HCT116 (cell line): Measurements from ENCODE around the gene HIVEP3. TPM values are rescaled to one million over a fixed set of nuclear protein-coding genes. Genes with fewer than 3 reads are reported as not detected.

Experiments used
- ATAC-seq: fragments of 200-7000 bp; cut with Tn5 transposase; 2 replicates; pipeline ENCODE4 v1.9.1; 2020; ENCODE audit warnings: mild to moderate bottlenecking, moderate library complexity
- BruUV-seq: library from RNA; stranded (reverse); fragments of 400-500 nt; replicated peaks from 2 replicates; lab custom pipeline; 2021; lab: Mats Ljungman, UMichigan
- CTCF ChIA-PET: fragments of 300-600 bp; sonication (Branson Sonifier 250); formaldehyde crosslinking; loops from one replicate; lab custom pipeline; 2021; ENCODE audit warnings: antibody characterized with exemption; lab: Charles Lee
- POLR2A ChIA-PET: fragments of 300-600, 350-600 bp; sonication (Branson Sonifier 250); formaldehyde crosslinking; loops from one replicate; lab custom pipeline; 2021; ENCODE audit warnings: antibody characterized with exemption; lab: Charles Lee
- RAD21 ChIA-PET, 2 experiments: fragments of 300-600 bp; sonication (Branson Sonifier 250); formaldehyde crosslinking; loops; one replicate each; lab custom pipeline; 2023; ENCODE audit warnings: low total read pairs in 2 of 2; ENCODE audit not compliant: uncharacterized antibody in 2 of 2, unreplicated experiment in 2 of 2, low non-redundant PET in 1 of 2; lab: Charles Lee
- DNase-seq: peaks from one replicate; pipeline ENCODE4 v3.0.0-alpha.2; 2010; ENCODE audit warnings: low read depth, low spot score
- H2AFZ ChIP-seq: fragments of 200-600 bp; shearing (Covaris generic), sonication (generic); 2 replicates; pipeline ENCODE4 v1.6.1; 2017; ENCODE audit warnings: low read depth, mixed run types, mixed read lengths, antibody characterized with exemption, low read length; ENCODE audit not compliant: poor library complexity, severe bottlenecking
- H3K27ac ChIP-seq: 2 replicates; pipeline ENCODE4 v1.5.1; 2012; ENCODE audit warnings: low read depth, low read length
- H3K27me3 ChIP-seq: fragments of 200-600 bp; sonication (generic); 2 replicates; pipeline ENCODE4 v1.6.1; 2016; ENCODE audit warnings: mixed run types, low read length, mixed read lengths; ENCODE audit not compliant: insufficient read depth
- H3K36me3 ChIP-seq, 2 experiments: fragments of 200-500 bp in 1 of 2; fragments of 200-600 bp in 1 of 2; sonication (Bioruptor generic) in 1 of 2; sonication (generic) in 1 of 2; 2 replicates each; pipeline versions ENCODE4 v1.5.1 to v1.6.1; 2014 to 2016; ENCODE audit warnings: low read length in 2 of 2, inconsistent platforms in 1 of 2, mixed read lengths in 1 of 2, mixed run types in 1 of 2; ENCODE audit not compliant: insufficient read depth in 2 of 2, control insufficient read depth in 1 of 2
- H3K4me1 ChIP-seq, 2 experiments: fragments of 200-600 bp in 1 of 2; sonication (generic) in 1 of 2; 2 replicates each; pipeline versions ENCODE4 v1.5.1 to v1.6.1; 2012 to 2017; ENCODE audit warnings: low read length in 2 of 2, inconsistent platforms in 1 of 2, mild to moderate bottlenecking in 1 of 2, mixed read lengths in 1 of 2, mixed run types in 1 of 2, moderate library complexity in 1 of 2; ENCODE audit not compliant: insufficient read depth in 2 of 2, control insufficient read depth in 1 of 2
- H3K4me2 ChIP-seq: fragments of 200-600 bp; sonication (generic); 2 replicates; pipeline ENCODE4 v1.6.1; 2017; ENCODE audit warnings: mixed run types, low read length, mixed read lengths
- H3K4me3 ChIP-seq, 2 experiments: fragments of 200-600 bp in 1 of 2; sonication (generic) in 1 of 2; replicated peaks in 1 of 2; 2 replicates each; pipeline ENCODE4 v1.5.1; 2011 to 2016; ENCODE audit warnings: low read length in 2 of 2, control low read depth in 1 of 2, low read depth in 1 of 2, mild to moderate bottlenecking in 1 of 2, mixed read lengths in 1 of 2, mixed run types in 1 of 2
- H3K79me2 ChIP-seq: fragments of 200-600 bp; sonication (generic); 2 replicates; pipeline ENCODE4 v1.6.1; 2017; ENCODE audit warnings: mild to moderate bottlenecking, mixed run types, low read length, moderate library complexity, mixed read lengths; ENCODE audit not compliant: insufficient read depth
- H3K9ac ChIP-seq: fragments of 200-600 bp; sonication (generic); 2 replicates; pipeline ENCODE4 v1.6.1; 2016; ENCODE audit warnings: low read length, mixed read lengths
- H3K9me2 ChIP-seq: fragments of 200-600 bp; sonication (generic), shearing (Covaris generic); 2 replicates; pipeline ENCODE4 v1.6.1; 2017; ENCODE audit warnings: mixed run types, mild to moderate bottlenecking, moderate library complexity; ENCODE audit not compliant: insufficient read depth
- H3K9me3 ChIP-seq, 2 experiments: fragments of 200-500 bp in 1 of 2; fragments of 200-600 bp in 1 of 2; sonication (Bioruptor generic) in 1 of 2; sonication (generic) in 1 of 2; 2 replicates each; pipeline ENCODE4 v1.6.1; 2014 to 2017; ENCODE audit warnings: low read length in 2 of 2, mixed read lengths in 2 of 2, inconsistent platforms in 1 of 2, low read depth in 1 of 2, mild to moderate bottlenecking in 1 of 2, mixed run types in 1 of 2, moderate library complexity in 1 of 2; ENCODE audit not compliant: control insufficient read depth in 1 of 2, insufficient read depth in 1 of 2
- H4K20me1 ChIP-seq: fragments of 200-600 bp; sonication (generic), shearing (Covaris generic); 2 replicates; pipeline ENCODE4 v1.6.1; 2017; ENCODE audit warnings: mixed run types, mild to moderate bottlenecking, moderate library complexity; ENCODE audit not compliant: insufficient read depth
- EZH2 ChIP-seq: fragments of 200-600 bp; sonication (generic); IDR thresholded peaks from 2 replicates; pipeline ENCODE4 v1.6.1; 2017; ENCODE audit warnings: antibody characterized with exemption, mixed run types
- POLR2AphosphoS5 ChIP-seq: IDR thresholded peaks from 2 replicates; pipeline ENCODE4 v1.6.1; 2011; ENCODE audit warnings: mild to moderate bottlenecking, low read depth, low read length, moderate library complexity
- RAD21 ChIP-seq: IDR thresholded peaks from 2 replicates; pipeline ENCODE4 v1.6.1; 2012; ENCODE audit warnings: low read depth, mild to moderate bottlenecking
- SIN3A ChIP-seq: IDR thresholded peaks from 2 replicates; pipeline ENCODE4 v1.6.1; 2012; ENCODE audit warnings: low read depth
- SP1 ChIP-seq: IDR thresholded peaks from 2 replicates; pipeline ENCODE4 v1.6.1; 2012; ENCODE audit warnings: low read depth
- SRF ChIP-seq: IDR thresholded peaks from 2 replicates; pipeline ENCODE4 v1.6.1; 2012; ENCODE audit warnings: low read depth
- ZFX ChIP-seq: fragments of 450-650 bp; IDR thresholded peaks from 2 replicates; pipeline ENCODE4 v1.6.1; 2017
- intact Hi-C: fragments of 100-400 bp; cut with micrococcal nuclease; formaldehyde crosslinking; loops from 2 replicates; pipeline ENCODE4 v1.10.0; 2022
- total RNA-seq: library from RNA; stranded (reverse); gene quantifications from one replicate; pipeline ENCODE4 v1.2.1, GENCODE V29; 2021; ENCODE audit not compliant: unreplicated experiment
- TF ChIP-seq, protein P1 (sequence below): IDR thresholded peaks from 2 replicates; pipeline ENCODE4 v1.6.1; 2011; ENCODE audit warnings: mild to moderate bottlenecking, low read length, moderate library complexity; ENCODE audit not compliant: insufficient replicate concordance; ENCODE audit errors: extremely low read depth
- TF ChIP-seq, protein P2 (sequence below): IDR thresholded peaks from 2 replicates; pipeline ENCODE4 v1.6.1; 2012; ENCODE audit warnings: low read depth
- TF ChIP-seq, protein P3 (sequence below): IDR thresholded peaks from 2 replicates; pipeline ENCODE4 v1.6.1; 2012

HIVEP3 gene
- total RNA-seq, 1 experiment from 2014 or later: 7.1 TPM

- H3K4me2 ChIP-seq: no peak overlapping the region
- POLR2A ChIA-PET: no interaction called here
- ATAC-seq: no peak
- H3K27ac ChIP-seq: no peak overlapping the region
- RAD21 ChIA-PET: no interaction called here
- H4K20me1 ChIP-seq: no peaks in the 10 kb centered on the region
- no peaks in the 10 kb centered on the region for H3K9me3 ChIP-seq
- H3K79me2 ChIP-seq: no peaks in the 10 kb centered on the region
- no peak overlapping the region for H2AFZ ChIP-seq
- TF ChIP-seq POLR2AphosphoS5: no peak
- TF ChIP-seq EZH2: no peak
- TF ChIP-seq, all 23 proteins: peak for 0
- no TSS peak for BruUV-seq
- Histone ChIP-seq H3K4me1 (peaks cover 29 to 62% of the 10 kb centered on the region in 2 experiments), H3K9me2 (no peaks in the 10 kb centered on the region), H3K27me3 (no peaks in the 10 kb centered on the region), H3K9ac (no peak overlapping the region), H3K36me3 (no peaks in the 10 kb centered on the region), H3K4me3 (no peak overlapping the region)
- DNase-seq: no peak
- CTCF ChIA-PET: no interaction called here
- intact Hi-C loops: no loop called here
Measured at GRCh38 chr1:41488040-41488951, 430.4 kb downstream of the HIVEP3 start.

GRCh38 chr1:41487126-41488039 lies 431.3 kb downstream of the HIVEP3 start:
- DNase-seq: no peak
- Histone ChIP-seq H3K79me2 (no peaks in the 10 kb centered on the region), H3K9me2 (no peaks in the 10 kb centered on the region), H3K9me3 (no peaks in the 10 kb centered on the region), H4K20me1 (no peaks in the 10 kb centered on the region), H3K4me3 (no peak overlapping the region), H3K27ac (no peak overlapping the region), H2AFZ (no peak overlapping the region), H3K9ac (no peak overlapping the region), H3K4me2 (no peak overlapping the region), H3K36me3 (no peaks in the 10 kb centered on the region), H3K4me1 (peaks cover 29 to 62% of the 10 kb centered on the region in 2 experiments), H3K27me3 (no peaks in the 10 kb centered on the region)
- intact Hi-C loops: no loop called here
- BruUV-seq: no TSS peak
- ChIA-PET CTCF (no interaction called here), POLR2A (no interaction called here), RAD21 (no interaction called here)
- no peak for ATAC-seq
- TF ChIP-seq, protein P1, sequence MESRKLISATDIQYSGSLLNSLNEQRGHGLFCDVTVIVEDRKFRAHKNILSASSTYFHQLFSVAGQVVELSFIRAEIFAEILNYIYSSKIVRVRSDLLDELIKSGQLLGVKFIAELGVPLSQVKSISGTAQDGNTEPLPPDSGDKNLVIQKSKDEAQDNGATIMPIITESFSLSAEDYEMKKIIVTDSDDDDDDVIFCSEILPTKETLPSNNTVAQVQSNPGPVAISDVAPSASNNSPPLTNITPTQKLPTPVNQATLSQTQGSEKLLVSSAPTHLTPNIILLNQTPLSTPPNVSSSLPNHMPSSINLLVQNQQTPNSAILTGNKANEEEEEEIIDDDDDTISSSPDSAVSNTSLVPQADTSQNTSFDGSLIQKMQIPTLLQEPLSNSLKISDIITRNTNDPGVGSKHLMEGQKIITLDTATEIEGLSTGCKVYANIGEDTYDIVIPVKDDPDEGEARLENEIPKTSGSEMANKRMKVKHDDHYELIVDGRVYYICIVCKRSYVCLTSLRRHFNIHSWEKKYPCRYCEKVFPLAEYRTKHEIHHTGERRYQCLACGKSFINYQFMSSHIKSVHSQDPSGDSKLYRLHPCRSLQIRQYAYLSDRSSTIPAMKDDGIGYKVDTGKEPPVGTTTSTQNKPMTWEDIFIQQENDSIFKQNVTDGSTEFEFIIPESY: no peak
- no peak for TF ChIP-seq RAD21
- no peak for TF ChIP-seq SP1
- no peak for TF ChIP-seq ZFX
- TF ChIP-seq, protein P2, sequence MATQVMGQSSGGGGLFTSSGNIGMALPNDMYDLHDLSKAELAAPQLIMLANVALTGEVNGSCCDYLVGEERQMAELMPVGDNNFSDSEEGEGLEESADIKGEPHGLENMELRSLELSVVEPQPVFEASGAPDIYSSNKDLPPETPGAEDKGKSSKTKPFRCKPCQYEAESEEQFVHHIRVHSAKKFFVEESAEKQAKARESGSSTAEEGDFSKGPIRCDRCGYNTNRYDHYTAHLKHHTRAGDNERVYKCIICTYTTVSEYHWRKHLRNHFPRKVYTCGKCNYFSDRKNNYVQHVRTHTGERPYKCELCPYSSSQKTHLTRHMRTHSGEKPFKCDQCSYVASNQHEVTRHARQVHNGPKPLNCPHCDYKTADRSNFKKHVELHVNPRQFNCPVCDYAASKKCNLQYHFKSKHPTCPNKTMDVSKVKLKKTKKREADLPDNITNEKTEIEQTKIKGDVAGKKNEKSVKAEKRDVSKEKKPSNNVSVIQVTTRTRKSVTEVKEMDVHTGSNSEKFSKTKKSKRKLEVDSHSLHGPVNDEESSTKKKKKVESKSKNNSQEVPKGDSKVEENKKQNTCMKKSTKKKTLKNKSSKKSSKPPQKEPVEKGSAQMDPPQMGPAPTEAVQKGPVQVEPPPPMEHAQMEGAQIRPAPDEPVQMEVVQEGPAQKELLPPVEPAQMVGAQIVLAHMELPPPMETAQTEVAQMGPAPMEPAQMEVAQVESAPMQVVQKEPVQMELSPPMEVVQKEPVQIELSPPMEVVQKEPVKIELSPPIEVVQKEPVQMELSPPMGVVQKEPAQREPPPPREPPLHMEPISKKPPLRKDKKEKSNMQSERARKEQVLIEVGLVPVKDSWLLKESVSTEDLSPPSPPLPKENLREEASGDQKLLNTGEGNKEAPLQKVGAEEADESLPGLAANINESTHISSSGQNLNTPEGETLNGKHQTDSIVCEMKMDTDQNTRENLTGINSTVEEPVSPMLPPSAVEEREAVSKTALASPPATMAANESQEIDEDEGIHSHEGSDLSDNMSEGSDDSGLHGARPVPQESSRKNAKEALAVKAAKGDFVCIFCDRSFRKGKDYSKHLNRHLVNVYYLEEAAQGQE: no peak
- TF ChIP-seq, protein P3, sequence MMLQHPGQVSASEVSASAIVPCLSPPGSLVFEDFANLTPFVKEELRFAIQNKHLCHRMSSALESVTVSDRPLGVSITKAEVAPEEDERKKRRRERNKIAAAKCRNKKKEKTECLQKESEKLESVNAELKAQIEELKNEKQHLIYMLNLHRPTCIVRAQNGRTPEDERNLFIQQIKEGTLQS: no peak
- TF ChIP-seq SRF: no peak
- no peak for TF ChIP-seq SIN3A
